IMR-90 (cell line): ENCODE results near the gene TPSAB1. TPM values are rescaled to one million over a fixed set of nuclear protein-coding genes. Genes with fewer than 3 reads are reported as not detected.

Experiments used
- ATAC-seq: fragments of 200-7000 bp; cut with Tn5 transposase; 2 replicates; pipeline ENCODE4 v1.9.1; 2020; ENCODE audit warnings: low read depth, mild to moderate bottlenecking, moderate library complexity
- BruUV-seq: library from RNA; stranded (reverse); fragments of 400-500 nt; replicated peaks from 2 replicates; lab custom pipeline; 2021; lab: Mats Ljungman, UMichigan
- CTCF ChIA-PET: fragments of 300-600 bp; formaldehyde crosslinking; extraction: SDS; loops from one replicate; lab custom pipeline; 2021; ENCODE audit warnings: antibody characterized with exemption; lab: Yijun Ruan, JAX
- POLR2A ChIA-PET: fragments of 300-600 bp; sonication (Branson Sonifier 250); formaldehyde crosslinking; loops from one replicate; lab custom pipeline; 2022; ENCODE audit warnings: antibody characterized with exemption; ENCODE audit not compliant: unreplicated experiment; lab: Charles Lee
- DNase-seq: peaks from one replicate; pipeline ENCODE4 v3.0.0; 2013
- H2AFZ ChIP-seq: replicated peaks from 2 replicates; pipeline ENCODE3; 2013; ENCODE audit warnings: low read length, mild to moderate bottlenecking; ENCODE audit not compliant: poor library complexity
- H2AK5ac ChIP-seq: 2 replicates; pipeline ENCODE4 v1.6.1; 2013; ENCODE audit warnings: low read depth, low read length, inconsistent platforms
- H2AK9ac ChIP-seq: replicated peaks from 2 replicates; pipeline ENCODE3; 2013; ENCODE audit warnings: mild to moderate bottlenecking, low read depth, low read length, moderate library complexity; ENCODE audit not compliant: poor library complexity
- H2BK120ac ChIP-seq: 2 replicates; pipeline ENCODE4 v1.6.1; 2013; ENCODE audit warnings: low read depth, low read length, inconsistent platforms
- H2BK15ac ChIP-seq: 3 replicates; pipeline ENCODE4 v1.6.1; 2013; ENCODE audit warnings: low read depth, low read length, inconsistent platforms
- H2BK20ac ChIP-seq: 2 replicates; pipeline ENCODE4 v1.6.1; 2013; ENCODE audit warnings: low read depth, mild to moderate bottlenecking, inconsistent platforms, low read length, moderate library complexity
- H2BK5ac ChIP-seq: 2 replicates; pipeline ENCODE4 v1.6.1; 2013; ENCODE audit warnings: mild to moderate bottlenecking, low read depth, low read length, inconsistent platforms; ENCODE audit not compliant: poor library complexity, severe bottlenecking
- H3K14ac ChIP-seq: replicated peaks from 2 replicates; pipeline ENCODE4 v1.6.1; 2013; ENCODE audit warnings: low read depth, low read length, inconsistent platforms
- H3K18ac ChIP-seq: 2 replicates; pipeline ENCODE4 v1.6.1; 2013; ENCODE audit warnings: low read depth, low read length, control low read depth
- H3K23ac ChIP-seq: 2 replicates; pipeline ENCODE4 v1.6.1; 2013; ENCODE audit warnings: low read depth, low read length, inconsistent platforms
- H3K27ac ChIP-seq: 2 replicates; pipeline ENCODE4 v1.5.1; 2013; ENCODE audit warnings: mild to moderate bottlenecking, control low read depth, low read length; ENCODE audit not compliant: insufficient read depth
- H3K27me3 ChIP-seq: 2 replicates; pipeline ENCODE4 v1.6.1; 2013; ENCODE audit warnings: low read length; ENCODE audit not compliant: control insufficient read depth, insufficient read depth
- H3K36me3 ChIP-seq: 2 replicates; pipeline ENCODE4 v1.6.1; 2013; ENCODE audit warnings: low read length, mixed read lengths; ENCODE audit not compliant: control insufficient read depth, insufficient read depth
- H3K4ac ChIP-seq: 2 replicates; pipeline ENCODE4 v1.6.1; 2013; ENCODE audit warnings: low read depth, low read length, inconsistent platforms
- H3K4me1 ChIP-seq: 2 replicates; pipeline ENCODE4 v1.6.1; 2013; ENCODE audit warnings: low read length, mixed read lengths; ENCODE audit not compliant: control insufficient read depth, insufficient read depth
- H3K4me2 ChIP-seq: 2 replicates; pipeline ENCODE4 v1.6.1; 2013; ENCODE audit warnings: low read depth, mild to moderate bottlenecking, control low read depth, low read length, moderate library complexity
- H3K4me3 ChIP-seq: 2 replicates; pipeline ENCODE4 v1.5.1; 2013; ENCODE audit warnings: low read depth, mild to moderate bottlenecking, control low read depth, low read length, moderate library complexity; ENCODE audit not compliant: insufficient read depth
- H3K56ac ChIP-seq: 2 replicates; pipeline ENCODE4 v1.6.1; 2013; ENCODE audit warnings: low read length, inconsistent platforms; ENCODE audit not compliant: insufficient read depth; ENCODE audit errors: extremely low read depth
- H3K79me1 ChIP-seq, 2 experiments: 2 replicates each; pipeline ENCODE4 v1.6.1; 2013; ENCODE audit warnings: low read length in 2 of 2, inconsistent platforms in 1 of 2, low read depth in 1 of 2
- H3K9ac ChIP-seq: 2 replicates; pipeline ENCODE4 v1.6.1; 2013; ENCODE audit warnings: low read depth, low read length, control low read depth
- H3K9me1 ChIP-seq: 2 replicates; pipeline ENCODE4 v1.6.1; 2013; ENCODE audit warnings: low read length, inconsistent platforms; ENCODE audit not compliant: insufficient read depth
- H3K9me3 ChIP-seq: 2 replicates; pipeline ENCODE4 v1.6.1; 2013; ENCODE audit warnings: low read length; ENCODE audit not compliant: control insufficient read depth, insufficient read depth
- H4K20me1 ChIP-seq: 2 replicates; pipeline ENCODE4 v1.6.1; 2013; ENCODE audit warnings: low read length, inconsistent platforms; ENCODE audit not compliant: insufficient read depth
- H4K5ac ChIP-seq: 2 replicates; pipeline ENCODE4 v1.6.1; 2013; ENCODE audit warnings: mild to moderate bottlenecking, low read depth, low read length, control low read depth
- H4K8ac ChIP-seq, 2 experiments: 2 replicates each; pipeline ENCODE4 v1.6.1; 2013; ENCODE audit warnings: low read depth in 2 of 2, low read length in 2 of 2, control low read depth in 1 of 2, inconsistent platforms in 1 of 2
- H4K91ac ChIP-seq: 2 replicates; pipeline ENCODE4 v1.6.1; 2013; ENCODE audit warnings: low read depth, low read length, inconsistent platforms; ENCODE audit not compliant: insufficient read depth
- ELK1 ChIP-seq: fragments of 150-350 bp; IDR thresholded peaks from 2 replicates; pipeline ENCODE4 v1.6.1; 2016; ENCODE audit warnings: low read depth, mild to moderate bottlenecking, low read length, moderate library complexity, borderline replicate concordance
- FOS ChIP-seq: fragments of 150-350 bp; IDR thresholded peaks from 2 replicates; pipeline ENCODE4 v1.6.1; 2016; ENCODE audit warnings: low read depth, low read length
- MAZ ChIP-seq: IDR thresholded peaks from 2 replicates; pipeline ENCODE4 v1.6.1; 2012; ENCODE audit warnings: low read depth, mild to moderate bottlenecking, low read length, improper control_type of control experiment, moderate library complexity, borderline replicate concordance
- NFE2L2 ChIP-seq: fragments of 150-350 bp; IDR thresholded peaks from 2 replicates; pipeline ENCODE4 v1.6.1; 2016; ENCODE audit warnings: low read depth, mild to moderate bottlenecking, low read length
- RCOR1 ChIP-seq: IDR thresholded peaks from 2 replicates; pipeline ENCODE4 v1.6.1; 2012; ENCODE audit warnings: mild to moderate bottlenecking, low read length, improper control_type of control experiment; ENCODE audit not compliant: insufficient replicate concordance
- WGBS, 2 experiments: methylation state at CpG; one replicate each; pipeline versions ENCODE4 v1.1.5 to v1.1.7; 2013; ENCODE audit warnings: missing lambda C conversion rate in 2 of 2; ENCODE audit not compliant: insufficient read length in 1 of 2; ENCODE audit errors: extremely low coverage in 2 of 2; 5-methylcytosine and 5-hydroxymethylcytosine counted together
- dilution Hi-C: fragments of 300-500 bp; cut with HindIII; formaldehyde crosslinking; loops from one replicate; pipeline ENCODE4 v1.14.3; 2018; ENCODE audit warnings: low sequenced_read_pairs; ENCODE audit not compliant: unreplicated experiment
- in situ Hi-C: fragments of 300-500 bp; cut with MboI; formaldehyde crosslinking; loops from 3 replicates; pipeline ENCODE4 v1.14.3; 2019; ENCODE audit warnings: low sequenced_read_pairs, inconsistent platforms, mixed read lengths
- intact Hi-C: fragments of 100-400 bp; cut with micrococcal nuclease; formaldehyde crosslinking; loops from 2 replicates; pipeline ENCODE4 v1.10.0; 2022
- polyA plus RNA-seq, 3 experiments: library from polyadenylated mRNA; depleted of rRNA; stranded (reverse); fragments of >200 nt; gene quantifications; 2 replicates each; pipeline ENCODE4 v1.2.3, GENCODE V29; 2012; ENCODE audit warnings: low replicate concordance in 1 of 3
- total RNA-seq: library from RNA; depleted of rRNA; stranded (reverse); fragments of >200 nt; gene quantifications from 2 replicates; pipeline ENCODE4 v1.2.3, GENCODE V29; 2012

Gene TPSAB1
- total and polyA plus RNA-seq, 2 of the 4 experiments (the other 2 are of a cell fraction): not detected

- no peak overlapping the region for H4K8ac ChIP-seq
- H3K4me1 ChIP-seq: no peaks in the 10 kb centered on the region; the same call in 1 of the 2 replicates
- no peaks in the 10 kb centered on the region for H3K9me3 ChIP-seq
- H3K18ac ChIP-seq: no peak overlapping the region
- no peak overlapping the region for H3K9ac ChIP-seq
- no peak overlapping the region for H3K23ac ChIP-seq
- H4K5ac ChIP-seq: no peak overlapping the region
- dilution Hi-C loops (no loop called here), in situ Hi-C loops (no loop called here), intact Hi-C loops (no loop called here)
- no peaks in the 10 kb centered on the region for H4K20me1 ChIP-seq
- ChIA-PET CTCF (no interaction called here), POLR2A (no interaction called here)
- H2AK9ac ChIP-seq: no peak overlapping the region
- no peaks in the 10 kb centered on the region for H3K79me1 ChIP-seq
- no peak overlapping the region for H2BK20ac ChIP-seq
- BruUV-seq: no TSS peak
- H3K56ac ChIP-seq: no peak overlapping the region
- no peaks in the 10 kb centered on the region for H3K9me1 ChIP-seq
- no peak for ATAC-seq
- no peak overlapping the region for H2BK15ac ChIP-seq
- 25% methylated on average over 5 of the region's 17 CpGs; no CpG with 5 or more reads in 1 of the 2 experiments for WGBS, 2 experiments
- H3K14ac ChIP-seq: no peak overlapping the region
- no peak overlapping the region for H2BK120ac ChIP-seq
- H2AK5ac ChIP-seq: no peak overlapping the region
- H3K4me3 ChIP-seq: no peak overlapping the region
- DNase-seq: no peak
- no peak overlapping the region for H3K27ac ChIP-seq
- TF ChIP-seq FOS (no peak), MAZ (no peak), ELK1 (no peak), RCOR1 (no peak), NFE2L2 (no peak)
- H3K36me3 ChIP-seq: no peaks in the 10 kb centered on the region
- no peak overlapping the region for H3K4me2 ChIP-seq
- H3K27me3 ChIP-seq: peaks cover 62% of the 10 kb centered on the region
- H2AFZ ChIP-seq: no peak overlapping the region
- no peak overlapping the region for H4K91ac ChIP-seq
- H2BK5ac ChIP-seq: no peak overlapping the region
- no peak overlapping the region for H3K4ac ChIP-seq
These were observed 49.0 kb downstream of the TPSAB1 start for GRCh38 chr16:1289477-1289866.
